ENCODE data around the gene SH3TC2.

DNA sequence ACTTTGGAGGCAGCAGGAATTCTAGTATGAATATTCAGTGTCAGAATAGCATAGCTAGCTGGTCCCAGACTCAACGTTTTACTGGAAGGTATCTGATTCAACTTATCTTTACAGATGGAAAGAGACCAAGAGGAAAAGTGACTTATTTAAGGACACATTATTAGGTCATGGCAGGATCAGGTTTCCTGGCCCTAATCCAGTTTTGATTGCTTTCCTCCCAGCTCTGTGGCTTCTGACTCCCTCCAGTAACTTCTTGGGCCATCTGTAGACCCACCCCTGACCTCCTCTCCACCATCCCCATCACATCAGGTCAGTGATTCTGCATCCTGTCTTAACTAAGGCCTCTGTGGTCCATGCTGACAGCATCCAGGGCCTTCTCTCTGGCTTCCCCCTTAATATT is 38.4 kb downstream of the SH3TC2 start:
- TF ChIP-seq EZH2 (IDR thresholded peaks at IDR 0.05; ENCODE audit: low read length, unreplicated experiment): no peak
- no peak for TF ChIP-seq CTCF (conservative IDR thresholded peaks at IDR 0.05; ENCODE audit: low read depth, low read length)
